ENCODE data around the gene ANO1.

The ANO1 gene

DNA sequence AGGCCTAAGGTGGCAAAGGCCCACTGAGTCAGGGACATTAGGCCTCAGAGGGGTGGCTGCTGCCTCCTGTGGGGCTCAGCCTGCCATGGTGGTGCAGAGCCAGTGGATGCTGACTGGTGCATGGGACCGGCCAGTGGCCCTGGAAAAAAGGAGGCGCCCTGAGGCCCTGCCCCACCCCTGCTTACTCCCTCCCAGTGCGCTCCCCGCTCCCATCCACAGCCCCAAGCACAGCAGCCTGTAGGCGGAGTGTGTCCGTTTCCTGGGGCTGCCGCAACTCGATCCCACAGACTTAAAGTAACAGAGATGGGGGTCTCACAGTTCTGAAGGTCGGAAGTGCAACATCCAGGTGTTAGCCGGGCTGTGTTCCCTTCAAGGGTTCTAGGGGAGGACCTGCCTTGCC is 86.6 kb downstream of the ANO1 start:
- DNase-seq (ENCODE audit: low read depth) = no peak

DNA sequence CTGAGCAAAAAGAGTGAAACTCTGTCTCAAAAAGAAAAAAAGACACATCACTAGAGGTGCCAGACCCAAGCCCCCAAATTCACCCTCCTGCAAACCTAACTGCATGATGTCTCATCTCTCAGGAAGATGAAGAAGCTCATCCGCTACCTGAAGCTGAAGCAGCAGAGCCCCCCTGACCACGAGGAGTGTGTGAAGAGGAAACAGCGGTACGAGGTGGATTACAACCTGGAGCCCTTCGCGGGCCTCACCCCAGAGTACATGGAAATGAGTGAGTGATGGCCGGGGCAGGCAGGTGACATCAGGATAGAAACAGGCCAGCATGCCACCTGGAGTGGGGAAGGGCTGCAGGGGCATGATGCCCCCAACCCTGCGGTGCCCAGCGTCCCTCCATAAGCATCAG is 89.0 kb downstream of the ANO1 start:
- no peak for DNase-seq (ENCODE audit: low read depth)

- no peak for DNase-seq (ENCODE audit: low read depth)
Observed at GRCh38 chr11:70167723-70168404, 89.7 kb downstream of the ANO1 start.

DNA sequence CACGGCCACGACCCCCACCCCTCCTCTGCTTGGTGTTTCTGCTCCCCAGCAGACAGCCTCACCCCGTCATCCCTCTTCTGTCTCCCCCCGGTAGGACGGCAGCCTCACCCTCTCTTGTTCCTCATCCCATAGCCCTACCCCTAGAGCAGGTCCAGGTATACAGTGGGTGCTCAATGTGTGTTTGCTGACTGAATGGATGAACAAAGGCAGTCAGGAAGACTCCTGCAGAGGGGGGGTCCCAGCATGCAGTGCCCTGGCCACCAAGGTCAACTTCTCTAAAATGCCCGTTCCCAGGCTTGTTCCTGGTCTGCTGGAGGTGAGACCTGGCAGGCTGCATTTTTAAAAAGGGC is 90.3 kb downstream of the ANO1 start:
- no peak for DNase-seq (ENCODE audit: low read depth)

GRCh38 chr11:70169127-70169526 is 91.0 kb downstream of the ANO1 start:
- DNase-seq (ENCODE audit: low read depth) = no peak

- no peak for DNase-seq (ENCODE audit: low read depth)
Observed at GRCh38 chr11:70169632-70170031, 91.5 kb downstream of the ANO1 start.

DNA sequence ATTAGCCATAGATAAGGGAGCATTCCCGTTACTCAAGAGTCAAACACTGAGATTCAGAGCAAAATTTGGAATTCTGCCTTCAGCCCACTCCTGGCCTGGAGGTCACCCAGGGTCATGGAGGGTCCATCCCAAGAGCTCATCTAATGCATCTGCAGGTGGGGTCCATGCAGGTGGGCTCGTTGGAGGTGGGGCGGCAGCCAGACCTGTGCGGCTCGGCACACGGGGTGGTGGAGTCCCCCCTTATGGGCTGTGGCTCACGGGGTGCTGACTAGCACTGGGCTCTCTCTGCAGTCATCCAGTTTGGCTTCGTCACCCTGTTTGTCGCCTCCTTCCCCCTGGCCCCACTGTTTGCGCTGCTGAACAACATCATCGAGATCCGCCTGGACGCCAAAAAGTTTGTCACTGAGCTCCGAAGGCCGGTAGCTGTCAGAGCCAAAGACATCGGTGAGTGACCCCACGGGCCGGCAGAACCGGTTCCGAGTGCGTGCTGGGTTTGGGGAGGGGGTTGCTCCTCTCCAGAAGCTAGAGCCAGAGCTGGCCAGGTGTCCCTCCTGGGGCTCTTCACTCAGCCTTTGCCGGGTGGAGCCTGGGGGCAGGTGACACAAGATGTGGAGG is 92.6 kb downstream of the ANO1 start:
- DNase-seq (ENCODE audit: low read depth) = no peak

- DNase-seq (ENCODE audit: low read depth) = no peak
Observed at GRCh38 chr11:70173018-70173417, 94.9 kb downstream of the ANO1 start.

DNA sequence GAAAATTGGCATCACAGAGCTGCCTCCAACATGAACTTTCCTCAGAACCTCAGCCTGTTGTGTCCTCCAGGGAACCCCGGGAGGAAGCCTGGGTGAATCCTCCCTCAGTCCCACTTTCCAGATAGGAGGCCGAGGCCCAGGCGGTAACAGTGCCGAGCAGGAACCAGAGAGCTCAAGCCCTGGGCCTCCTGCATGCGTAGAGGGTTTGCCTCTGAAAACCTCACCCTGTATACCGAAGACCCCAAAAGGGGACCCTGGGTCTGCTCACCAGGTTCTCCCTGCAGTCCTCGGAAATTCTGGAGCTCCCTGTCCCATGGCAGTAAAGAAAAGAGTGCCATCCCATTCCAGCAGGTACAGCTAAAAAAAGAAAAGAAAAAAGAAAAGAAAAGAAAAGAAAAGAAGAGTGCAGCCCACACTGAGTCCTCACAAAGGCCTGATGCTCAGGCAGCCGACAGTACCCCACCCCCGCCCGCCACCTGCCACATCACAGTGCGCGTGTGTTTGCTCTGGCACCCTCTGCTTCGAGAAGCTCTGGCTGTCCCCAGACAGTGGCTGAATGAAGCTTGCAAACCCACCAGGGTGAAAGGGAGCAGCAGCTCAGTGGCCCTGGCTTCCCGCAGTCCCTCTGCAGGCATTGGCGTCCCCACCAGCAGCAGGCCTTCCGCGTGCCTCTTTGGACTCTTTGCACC is 96.6 kb downstream of the ANO1 start:
- no peak for DNase-seq (ENCODE audit: low read depth)

DNA sequence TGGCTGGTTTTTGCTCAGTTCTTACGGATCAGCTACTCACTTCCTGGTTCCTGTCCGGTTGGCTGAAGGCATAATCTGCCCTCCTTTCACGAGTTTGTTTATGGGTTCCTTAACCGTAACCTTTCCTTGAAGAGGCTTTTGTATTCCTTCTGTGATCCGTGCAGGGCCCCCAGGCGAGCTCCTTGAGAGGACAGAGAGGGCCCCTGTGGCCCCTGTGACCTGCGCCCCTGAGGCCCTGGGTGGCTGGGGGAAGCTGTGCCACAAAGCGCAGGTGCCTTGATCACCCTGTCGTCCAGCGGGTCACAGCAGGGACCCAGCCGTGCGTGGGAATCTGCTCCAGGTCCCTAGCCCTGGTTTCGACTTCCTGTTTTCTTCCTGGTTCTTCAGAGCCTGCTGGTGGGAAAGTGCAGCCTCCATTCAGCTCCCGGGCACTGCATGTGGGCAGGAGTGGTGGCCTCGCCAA is 97.2 kb downstream of the ANO1 start:
- DNase-seq (ENCODE audit: low read depth) = no peak

DNA sequence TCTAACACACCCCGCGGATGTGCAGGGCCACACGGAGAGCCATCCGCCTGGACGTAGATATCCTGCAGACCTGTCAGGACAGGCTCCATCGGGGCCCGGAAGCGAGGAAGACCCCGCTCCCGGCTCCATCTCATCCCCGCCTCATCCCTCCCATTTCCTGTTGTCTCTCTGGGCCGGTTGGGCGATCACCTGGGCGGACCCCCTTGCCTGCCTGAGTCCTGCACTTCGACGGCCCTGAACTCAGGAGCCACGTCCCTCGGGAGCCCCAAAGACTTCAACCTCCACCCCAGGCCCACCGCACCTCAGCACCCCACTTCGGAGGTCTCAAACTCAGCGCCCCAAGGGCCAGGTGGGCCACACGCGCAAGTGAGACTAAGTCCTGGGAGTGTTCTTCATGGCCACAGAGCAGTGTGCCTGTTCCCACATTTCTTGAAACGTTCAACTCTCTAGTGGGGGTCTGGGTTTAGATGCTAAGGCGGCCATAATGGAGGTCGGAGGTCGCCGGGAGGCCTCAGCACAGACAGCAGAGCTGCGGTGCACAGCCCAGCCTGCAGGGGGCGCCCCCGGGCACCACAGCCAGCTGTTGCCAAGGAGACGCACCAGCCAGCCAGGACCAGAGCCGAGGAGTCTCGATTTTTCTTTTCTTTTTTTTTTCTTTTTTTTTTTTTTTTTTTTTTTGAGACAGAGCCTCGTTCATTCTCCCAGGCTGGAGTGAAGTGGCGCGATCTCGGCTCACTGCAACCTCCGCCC is 99.0 kb downstream of the ANO1 start:
- DNase-seq (ENCODE audit: low read depth) = peak; percentile 19

GRCh38 chr11:70180906-70181305 is 102.8 kb downstream of the ANO1 start:
- DNase-seq (ENCODE audit: low read depth) = no peak

GRCh38 chr11:70182266-70182665 is 104.1 kb downstream of the ANO1 start:
- DNase-seq (ENCODE audit: low read depth) = no peak

DNA sequence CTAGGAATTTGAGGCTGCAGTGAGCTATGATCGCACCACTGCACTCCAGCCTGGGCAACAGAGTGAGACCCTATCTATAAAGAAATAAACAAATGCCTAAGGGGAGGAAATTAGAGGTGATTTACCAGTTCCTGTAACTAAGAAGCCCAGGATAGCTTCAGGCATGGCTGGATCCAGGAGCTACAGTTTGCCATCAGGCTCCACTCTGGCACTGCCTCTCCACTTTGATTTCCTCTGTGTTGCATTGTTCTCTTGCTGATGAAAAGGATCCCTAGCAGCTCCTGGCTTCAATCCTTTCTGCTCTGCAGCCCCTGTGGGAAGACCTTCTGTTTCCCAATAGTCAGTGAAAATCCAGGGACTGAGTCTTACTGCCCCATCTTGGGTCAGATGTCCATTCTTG is 104.9 kb downstream of the ANO1 start:
- no peak for DNase-seq (ENCODE audit: low read depth)

DNA sequence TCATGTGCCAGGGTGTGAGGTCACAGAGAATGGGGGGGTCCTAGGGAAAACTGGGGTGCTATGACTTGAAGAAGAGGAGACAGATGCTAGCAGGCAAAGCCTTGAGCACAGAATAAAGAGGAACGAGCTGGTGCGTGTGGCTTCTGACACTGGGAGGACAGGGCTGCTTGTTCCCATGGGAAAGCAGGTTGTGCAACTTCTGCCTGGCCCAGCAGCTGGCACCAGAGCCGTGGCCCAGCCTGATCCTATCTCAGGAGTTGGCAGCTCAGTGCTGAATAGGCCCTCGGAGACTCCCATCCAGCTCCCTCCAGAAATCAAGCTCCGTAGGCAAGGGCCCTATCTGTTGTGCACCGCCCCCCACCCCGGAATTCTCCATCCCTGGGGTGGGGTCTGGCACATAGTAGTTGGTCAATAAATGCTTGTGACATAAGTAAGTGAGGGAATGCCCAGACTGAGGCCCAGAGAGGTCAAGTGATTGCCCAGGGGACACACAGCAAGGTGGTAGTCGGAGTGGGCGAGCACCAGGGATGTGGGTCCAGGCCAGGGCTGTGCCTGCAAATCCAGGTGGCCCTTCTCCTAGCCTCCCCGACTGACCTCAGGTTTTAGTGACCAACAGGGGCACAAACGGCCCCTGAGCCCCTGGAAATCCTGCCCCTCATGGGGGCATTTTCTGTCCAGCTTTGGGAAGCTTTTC is 105.5 kb downstream of the ANO1 start:
- DNase-seq (ENCODE audit: low read depth) = no peak

- no peak for DNase-seq (ENCODE audit: low read depth)
Observed at GRCh38 chr11:70184396-70184795, 106.3 kb downstream of the ANO1 start.

- DNase-seq (ENCODE audit: low read depth) = no peak
Observed at GRCh38 chr11:70185348-70186055, 107.4 kb downstream of the ANO1 start.

DNA sequence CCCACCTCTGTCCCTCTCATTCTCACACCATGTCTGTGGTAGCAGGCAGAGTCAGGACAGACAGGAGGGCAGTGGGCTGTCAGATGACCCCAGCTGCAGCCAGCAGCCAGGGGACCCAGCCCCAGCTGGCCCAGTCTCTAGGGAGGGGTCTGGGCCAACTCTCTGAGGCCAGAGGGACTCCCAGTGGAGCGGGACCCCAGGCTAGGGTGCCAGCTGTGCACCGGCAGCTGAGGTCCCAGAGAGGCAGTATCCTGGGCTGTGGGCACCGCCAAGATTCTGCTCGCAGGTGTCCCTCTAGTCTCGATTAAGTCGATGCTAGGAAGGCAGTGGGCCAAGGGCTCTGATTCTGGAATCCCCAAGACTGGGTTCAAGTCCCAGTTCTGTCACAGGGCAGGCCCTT is 108.3 kb downstream of the ANO1 start:
- DNase-seq (ENCODE audit: low read depth) = no peak

GRCh38 chr11:70186936-70187335 is 108.8 kb downstream of the ANO1 start:
- DNase-seq (ENCODE audit: low read depth) = no peak

- DNase-seq (ENCODE audit: low read depth) = no peak
Observed at GRCh38 chr11:70187771-70188170, 109.7 kb downstream of the ANO1 start.

DNA sequence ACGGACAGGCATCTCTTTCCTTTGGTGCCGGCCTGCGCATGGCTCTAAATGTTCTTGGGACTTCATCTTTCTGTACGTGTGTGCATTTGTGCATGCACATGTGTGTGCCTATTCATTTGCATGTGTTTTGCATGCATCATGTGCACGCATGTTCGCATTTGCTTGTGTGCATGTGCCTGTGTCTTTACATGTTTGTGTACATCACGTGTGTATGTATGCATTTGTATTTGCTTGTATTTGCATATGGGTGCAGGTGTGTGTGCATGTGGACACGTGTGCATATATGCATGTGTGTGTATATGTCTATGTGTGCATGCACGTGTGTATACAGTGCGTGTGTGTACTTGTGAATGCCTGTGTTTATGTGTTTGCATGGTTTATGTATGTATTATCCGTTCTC is 111.5 kb downstream of the ANO1 start:
- no peak for DNase-seq (ENCODE audit: low read depth)

Measured in activated T-helper 9 cell treated with anti-CD3 and anti-CD28 coated beads, Interleukin-2, amount 50 U/mL, for 16 hours (primary cell).